C4-2B (cell line): ENCODE measurements around the gene DNAJB1.

ENCODE experiments used
- ZFX ChIP-seq: fragments of 450-650 bp; IDR thresholded peaks from 2 replicates; pipeline ENCODE4 v1.6.1; 2017
- TF ChIP-seq, protein P1 (sequence below): fragments of 450-650 bp; conservative IDR thresholded peaks from 2 replicates; pipeline ENCODE4 v1.5.1; 2017; ENCODE audit warnings: mild to moderate bottlenecking

DNA sequence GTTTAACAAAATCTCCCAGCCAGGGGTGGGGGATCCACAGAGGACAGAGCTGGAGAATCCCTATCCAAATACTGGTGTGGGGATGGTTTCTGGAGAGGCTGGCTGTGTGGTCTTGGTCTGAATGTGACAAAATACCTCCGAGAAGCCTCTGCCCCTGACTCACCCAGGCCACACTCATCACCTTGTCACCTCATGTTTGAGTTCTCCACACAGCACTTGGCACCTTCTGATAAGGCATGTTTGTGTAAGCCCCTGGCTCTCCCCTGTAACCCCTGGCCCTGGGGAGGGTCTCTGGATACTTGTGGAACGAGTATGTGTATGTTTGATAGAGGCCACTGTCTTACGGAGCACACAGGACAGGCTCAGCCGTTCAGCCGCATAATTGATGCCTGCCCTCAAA, 25.9 kb upstream of the DNAJB1 start:
- TF ChIP-seq, protein P1, sequence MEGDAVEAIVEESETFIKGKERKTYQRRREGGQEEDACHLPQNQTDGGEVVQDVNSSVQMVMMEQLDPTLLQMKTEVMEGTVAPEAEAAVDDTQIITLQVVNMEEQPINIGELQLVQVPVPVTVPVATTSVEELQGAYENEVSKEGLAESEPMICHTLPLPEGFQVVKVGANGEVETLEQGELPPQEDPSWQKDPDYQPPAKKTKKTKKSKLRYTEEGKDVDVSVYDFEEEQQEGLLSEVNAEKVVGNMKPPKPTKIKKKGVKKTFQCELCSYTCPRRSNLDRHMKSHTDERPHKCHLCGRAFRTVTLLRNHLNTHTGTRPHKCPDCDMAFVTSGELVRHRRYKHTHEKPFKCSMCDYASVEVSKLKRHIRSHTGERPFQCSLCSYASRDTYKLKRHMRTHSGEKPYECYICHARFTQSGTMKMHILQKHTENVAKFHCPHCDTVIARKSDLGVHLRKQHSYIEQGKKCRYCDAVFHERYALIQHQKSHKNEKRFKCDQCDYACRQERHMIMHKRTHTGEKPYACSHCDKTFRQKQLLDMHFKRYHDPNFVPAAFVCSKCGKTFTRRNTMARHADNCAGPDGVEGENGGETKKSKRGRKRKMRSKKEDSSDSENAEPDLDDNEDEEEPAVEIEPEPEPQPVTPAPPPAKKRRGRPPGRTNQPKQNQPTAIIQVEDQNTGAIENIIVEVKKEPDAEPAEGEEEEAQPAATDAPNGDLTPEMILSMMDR = no peak
- TF ChIP-seq ZFX = no peak
